Keratinocyte (primary cell): ENCODE measurements around the gene DLX2. TPM values are rescaled to one million over a fixed set of nuclear protein-coding genes. Genes with fewer than 3 reads are reported as not detected.

Experiments
- DNase-seq: peaks from one replicate; pipeline ENCODE4 v3.0.0-alpha.2; 2011; ENCODE audit warnings: low read depth, missing footprints, low spot score
- FAIRE-seq: peaks from 2 replicates; lab custom pipeline; 2011; peaks lifted over from hg19 to GRCh38; lab: Jason Lieb, UNC
- H2AFZ ChIP-seq: 2 replicates; pipeline ENCODE4 v1.6.0; 2012; ENCODE audit warnings: low read length, control low read depth, inconsistent platforms; ENCODE audit not compliant: control insufficient read depth
- H3K27ac ChIP-seq: 2 replicates; pipeline ENCODE4 v1.5.1; 2011; ENCODE audit warnings: low read length; ENCODE audit not compliant: control insufficient read depth, insufficient read depth
- H3K27me3 ChIP-seq: 3 replicates; pipeline ENCODE4 v1.6.0; 2011; ENCODE audit warnings: low read length; ENCODE audit not compliant: control insufficient read depth, insufficient read depth; ENCODE audit errors: extremely low read depth
- H3K36me3 ChIP-seq, 2 experiments: 2 replicates in 1 of 2; 3 replicates in 1 of 2; pipeline ENCODE4 v1.5.1; 2011; ENCODE audit warnings: low read length in 2 of 2, mild to moderate bottlenecking in 1 of 2; ENCODE audit not compliant: control insufficient read depth in 2 of 2, insufficient read depth in 2 of 2; ENCODE audit errors: extremely low read depth in 1 of 2
- H3K4me1 ChIP-seq: 3 replicates; pipeline ENCODE4 v1.5.1; 2011; ENCODE audit warnings: low read length; ENCODE audit not compliant: control insufficient read depth, insufficient read depth; ENCODE audit errors: extremely low read depth
- H3K4me2 ChIP-seq: 3 replicates; pipeline ENCODE4 v1.6.0; 2011; ENCODE audit warnings: low read depth, low read length; ENCODE audit not compliant: control insufficient read depth, insufficient read depth; ENCODE audit errors: extremely low read depth
- H3K4me3 ChIP-seq, 3 experiments: fragments of 200-600 bp in 1 of 3; sonication (generic) in 1 of 3; 2 replicates in 2 of 3; 3 replicates in 1 of 3; pipeline ENCODE4 v1.5.1; 2011 to 2016; ENCODE audit warnings: low read length in 3 of 3, mild to moderate bottlenecking in 3 of 3, control low read depth in 2 of 3, inconsistent platforms in 1 of 3, low read depth in 1 of 3, mixed read lengths in 1 of 3, mixed run types in 1 of 3, moderate library complexity in 1 of 3; ENCODE audit not compliant: control insufficient read depth in 2 of 3, insufficient read depth in 2 of 3; ENCODE audit errors: extremely low read depth in 1 of 3
- H3K79me2 ChIP-seq: 2 replicates; pipeline ENCODE4 v1.6.0; 2012; ENCODE audit warnings: low read length; ENCODE audit not compliant: control insufficient read depth, insufficient read depth
- H3K9ac ChIP-seq: 3 replicates; pipeline ENCODE4 v1.6.0; 2011; ENCODE audit warnings: low read length; ENCODE audit not compliant: control insufficient read depth, insufficient read depth; ENCODE audit errors: extremely low read depth
- H3K9me1 ChIP-seq: 3 replicates; pipeline ENCODE4 v1.6.0; 2011; ENCODE audit warnings: low read length; ENCODE audit not compliant: control insufficient read depth, insufficient read depth; ENCODE audit errors: extremely low read depth
- H3K9me3 ChIP-seq: 2 replicates; pipeline ENCODE4 v1.5.1; 2012; ENCODE audit warnings: low read depth, low read length; ENCODE audit not compliant: control insufficient read depth
- H4K20me1 ChIP-seq: 3 replicates; pipeline ENCODE4 v1.6.0; 2011; ENCODE audit warnings: low read length; ENCODE audit not compliant: control insufficient read depth, insufficient read depth; ENCODE audit errors: extremely low read depth
- CTCF ChIP-seq, 3 experiments: IDR thresholded peaks in 1 of 3; conservative IDR thresholded peaks in 1 of 3; optimal IDR thresholded peaks in 1 of 3; 2 replicates in 2 of 3; 3 replicates in 1 of 3; pipeline versions ENCODE3 to v1.5.1; 2011; ENCODE audit warnings: low read length in 3 of 3, mild to moderate bottlenecking in 3 of 3, moderate library complexity in 2 of 3, control low read depth in 1 of 3, inconsistent platforms in 1 of 3; ENCODE audit not compliant: insufficient read depth in 2 of 3; ENCODE audit errors: extremely low read depth in 1 of 3
- EZH2 ChIP-seq: IDR thresholded peaks from one replicate; pipeline ENCODE4 v1.6.1; 2012; ENCODE audit warnings: inconsistent platforms, mild to moderate bottlenecking, low read length, moderate library complexity
- dilution Hi-C: fragments of 300-500 bp; cut with MboI; formaldehyde crosslinking; loops from one replicate; pipeline ENCODE4 v1.7.0; 2020; ENCODE audit warnings: low sequenced_read_pairs; ENCODE audit not compliant: extremely low pct_ligation_motif_present
- polyA plus RNA-seq, 5 experiments: library from polyadenylated mRNA; depleted of rRNA in 3 of 5; stranded (reverse) in 3 of 5; stranded (forward) in 1 of 5; unstranded in 1 of 5; fragments of >200 nt; gene quantifications; 1 replicate in 1 of 5; 2 replicates in 3 of 5; 3 replicates in 1 of 5; pipeline versions ENCODE4 v1.2.1 to v1.2.3, GENCODE V29; 2011 to 2012; ENCODE audit warnings: missing spikeins in 2 of 5, low read depth in 1 of 5, low replicate concordance in 1 of 5

The DLX2 gene
- polyA plus RNA-seq, 1 donor (not counting 4 experiments of a cell fraction or from before 2014, with no cell fraction given), result 0.29 TPM

GRCh38 chr2:172049567-172050120, 53.1 kb downstream of the DLX2 start:
- dilution Hi-C loops, result no loop called here
- no peak for TF ChIP-seq EZH2
- no peak for TF ChIP-seq CTCF (optimal IDR thresholded peaks at IDR 0.05 in 1 of 3, IDR thresholded peaks at IDR 0.05 in 1 of 3, conservative IDR thresholded peaks at IDR 0.05 in 1 of 3; ENCODE audit: extremely low read depth in 1 of 3, insufficient read depth in 2 of 3, low read length in 3 of 3)

More at GRCh38 chr2:172049567-172050120, 53.1 kb downstream of the DLX2 start:
- Histone ChIP-seq H3K9me3 (no peaks in the 10 kb centered on the region), H3K36me3 (no peaks in the 10 kb centered on the region), H3K9me1 (no peaks in the 10 kb centered on the region), H3K79me2 (no peaks in the 10 kb centered on the region), H2AFZ (no peak overlapping the region), H4K20me1 (no peaks in the 10 kb centered on the region), H3K27ac (no peak overlapping the region), H3K4me2 (no peak overlapping the region), H3K27me3 (no peaks in the 10 kb centered on the region), H3K4me1 (no peaks in the 10 kb centered on the region), H3K4me3 (no peak overlapping the region), H3K9ac (no peak overlapping the region)
- FAIRE-seq (no peak), DNase-seq (no peak)

Other genes starting within 250 kb of the DLX2 start
- 19.3 to 27.7 TPM (median 24.1 TPM) in 3 replicates for gene SLC25A12, start 208.7 kb downstream of the DLX2 start, polyA plus RNA-seq
- 40.8 to 91.2 TPM (median 44.9 TPM) in 3 replicates for gene HAT1, start 180.4 kb downstream of the DLX2 start, polyA plus RNA-seq
- 3.6 to 5.1 TPM (median 4.5 TPM) in 3 replicates for gene METAP1D, start 102.9 kb downstream of the DLX2 start, polyA plus RNA-seq
- gene DLX1, start 17.4 kb downstream of the DLX2 start, polyA plus RNA-seq, result 0.68 to 1.5 TPM (median 0.88 TPM) in 3 replicates